ENCODE data around the gene LBX2.
"Not testable (repeated sequence)": the region's sequence is repeated elsewhere in the genome, so short reads cannot be mapped to it uniquely, and the experiment has no call there.

The LBX2 gene

DNA sequence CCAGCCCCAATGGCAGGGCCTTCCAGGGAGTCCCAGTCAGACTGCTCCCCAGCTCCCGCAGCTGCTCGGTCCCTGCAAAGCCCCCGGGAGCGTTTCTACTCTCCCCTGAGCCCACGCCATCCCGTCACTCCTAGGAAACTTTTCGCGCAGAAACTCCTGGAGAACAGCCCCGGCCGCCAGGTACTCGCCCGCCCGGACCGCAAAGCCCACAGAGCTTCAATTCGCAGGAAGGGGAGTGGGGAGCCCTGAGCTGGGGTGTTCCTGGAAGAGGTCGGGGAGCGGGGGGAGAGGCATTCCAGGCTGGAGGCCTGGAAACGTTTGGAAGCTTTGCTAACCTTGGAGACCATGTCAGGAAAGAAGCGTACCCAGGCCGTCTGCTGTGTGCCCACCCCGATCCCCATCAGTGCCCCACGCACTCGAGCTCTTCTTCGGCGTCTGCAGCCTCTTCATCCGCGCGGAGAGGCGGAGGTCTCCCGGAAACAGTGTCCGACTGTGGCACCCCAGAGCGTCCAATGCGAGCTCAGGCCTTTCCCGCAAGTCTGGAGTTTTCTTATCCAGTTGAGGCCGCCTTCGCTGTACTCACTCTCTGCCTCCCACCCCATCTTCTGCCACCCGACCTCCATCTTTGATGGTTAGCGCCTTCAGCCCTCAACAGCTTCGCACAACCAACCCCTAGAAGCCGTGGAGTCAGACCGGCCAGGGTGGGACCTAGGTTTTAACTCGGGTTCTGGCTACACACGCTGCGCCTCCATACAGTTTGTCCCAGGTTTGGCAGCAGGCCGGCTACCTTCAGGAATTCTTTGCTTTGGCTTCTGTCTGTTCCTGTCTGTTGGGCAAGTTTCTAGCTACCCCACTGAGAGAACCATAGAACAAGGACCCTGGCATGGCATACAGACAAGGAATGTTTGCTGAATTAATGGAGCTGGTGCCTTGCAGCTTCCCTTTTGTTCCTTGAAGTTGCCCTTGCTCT, 4.4 kb upstream of the LBX2 start:
- no peak for DNase-seq (ENCODE audit: low read depth)

DNA sequence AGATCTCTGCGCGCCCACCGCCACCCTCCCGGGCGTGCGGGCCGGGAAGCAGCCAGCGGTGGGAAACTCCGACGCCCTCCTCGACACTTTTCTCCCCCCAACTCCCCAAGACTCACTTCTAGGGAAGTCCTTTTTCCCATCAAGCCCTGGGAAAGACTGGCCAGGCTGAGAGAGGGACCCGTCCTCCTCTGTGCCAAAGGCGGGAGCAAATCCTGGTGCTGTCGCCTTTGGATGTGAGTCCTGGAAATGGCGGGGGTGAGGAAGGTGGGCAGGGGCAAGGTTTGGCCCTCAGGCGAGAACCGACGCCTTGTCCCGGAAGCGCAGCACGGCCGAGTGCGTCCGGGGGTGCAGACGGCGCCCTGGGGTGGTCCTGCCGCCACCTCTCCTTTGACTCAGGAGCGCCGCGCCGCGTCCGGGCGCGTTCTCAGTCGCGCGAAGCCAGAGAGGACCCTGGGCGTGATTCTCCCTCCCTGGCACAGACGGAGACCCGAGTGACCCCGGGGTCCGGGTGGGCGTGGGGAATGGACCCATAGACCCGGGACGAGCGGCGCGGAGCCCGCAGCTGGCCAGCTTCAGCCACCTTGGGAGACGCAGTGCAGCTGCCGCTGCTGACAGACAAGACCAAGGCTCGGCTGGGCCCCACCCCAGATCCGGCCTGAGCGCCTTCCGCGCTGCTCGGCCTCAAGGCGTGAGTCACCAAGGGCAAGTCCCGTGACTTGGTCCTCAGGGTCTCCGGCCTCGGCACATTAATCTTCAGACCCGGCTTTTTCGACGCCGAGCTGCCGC, 3.5 kb upstream of the LBX2 start:
- no peak for DNase-seq (ENCODE audit: low read depth)

DNA sequence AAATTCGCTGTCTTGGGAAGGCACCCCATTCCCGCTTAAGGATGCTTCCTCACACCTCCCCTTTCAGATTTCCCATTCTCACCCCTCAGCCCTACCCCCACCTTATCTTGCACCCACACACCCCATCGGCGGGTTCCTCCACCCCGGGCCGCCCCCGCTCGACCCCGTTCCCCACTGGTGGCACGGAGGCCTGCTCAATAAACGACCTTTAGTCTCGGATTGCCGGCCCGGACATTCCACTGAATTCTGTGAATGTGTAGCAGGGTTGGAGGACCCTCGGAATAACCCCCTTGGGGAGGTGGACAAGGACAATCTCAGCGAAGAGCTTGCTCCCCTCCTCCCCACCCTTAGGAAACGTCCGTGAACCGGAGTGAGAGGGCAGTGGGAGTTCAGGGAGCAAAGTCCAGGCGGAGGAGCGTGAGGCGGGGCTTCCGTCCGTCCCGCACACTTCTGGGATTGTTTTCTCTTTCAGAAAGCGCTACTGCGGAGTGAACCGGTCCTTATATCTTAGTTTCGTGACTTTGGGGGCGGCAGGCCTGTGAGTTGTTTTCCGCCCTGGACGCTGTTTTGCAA, 2.8 kb upstream of the LBX2 start:
- DNase-seq (ENCODE audit: low read depth), result no peak

DNA sequence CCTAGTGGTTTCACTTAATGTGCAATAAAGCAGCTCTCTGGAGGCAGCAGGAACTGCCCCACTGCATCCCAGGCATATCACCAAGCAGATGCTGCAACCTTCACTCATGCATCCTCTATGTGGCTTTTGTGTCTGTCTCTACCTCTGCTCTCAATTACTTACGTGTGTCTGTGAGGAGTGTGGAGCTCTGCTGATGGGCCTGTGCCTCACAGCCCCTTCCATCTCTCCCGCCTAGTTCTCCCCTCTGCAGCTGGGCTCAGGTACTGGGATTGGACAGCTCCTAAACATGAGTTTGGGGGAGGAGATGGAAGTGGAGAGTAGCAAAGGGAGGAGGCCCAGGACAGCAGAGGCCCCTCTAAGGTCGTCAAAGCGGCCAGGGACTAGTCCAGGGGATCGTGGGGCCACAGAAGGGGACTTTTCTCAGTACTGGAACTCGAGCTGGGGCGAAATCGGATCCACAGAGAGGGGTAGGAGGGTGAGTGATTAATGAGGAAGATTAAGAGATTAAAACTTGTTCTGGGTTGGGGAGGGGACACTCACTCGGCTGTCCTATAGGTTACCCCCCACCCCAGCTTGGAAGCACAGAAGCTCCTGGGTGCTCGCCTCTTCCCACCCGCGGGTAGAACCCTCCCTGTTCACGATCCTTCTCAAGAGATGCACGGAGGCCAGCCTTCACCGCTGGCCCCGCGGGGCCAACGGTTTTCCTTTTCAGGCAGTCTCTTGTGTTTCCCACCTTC, 2.1 kb upstream of the LBX2 start:
- DNase-seq (ENCODE audit: low read depth), result no peak

DNA sequence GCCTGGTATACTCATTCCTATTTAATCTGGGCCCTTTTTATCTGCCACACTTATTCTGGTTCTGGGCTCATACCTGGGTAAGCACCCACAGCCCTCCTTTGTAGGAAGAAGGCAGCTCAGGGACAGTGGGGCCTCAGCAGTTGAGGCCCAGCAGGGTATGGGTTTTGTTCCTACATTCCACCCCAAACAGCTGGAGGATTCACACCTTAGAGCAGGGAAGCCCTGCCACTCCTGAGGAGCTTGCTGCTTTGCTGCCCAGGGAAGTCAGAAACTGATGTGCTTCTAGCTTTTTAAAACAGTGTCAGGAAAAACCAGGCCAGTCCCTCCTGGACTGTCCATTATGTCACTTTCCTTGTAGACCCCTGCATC, 1.2 kb upstream of the LBX2 start:
- DNase-seq (ENCODE audit: low read depth), result no peak

DNA sequence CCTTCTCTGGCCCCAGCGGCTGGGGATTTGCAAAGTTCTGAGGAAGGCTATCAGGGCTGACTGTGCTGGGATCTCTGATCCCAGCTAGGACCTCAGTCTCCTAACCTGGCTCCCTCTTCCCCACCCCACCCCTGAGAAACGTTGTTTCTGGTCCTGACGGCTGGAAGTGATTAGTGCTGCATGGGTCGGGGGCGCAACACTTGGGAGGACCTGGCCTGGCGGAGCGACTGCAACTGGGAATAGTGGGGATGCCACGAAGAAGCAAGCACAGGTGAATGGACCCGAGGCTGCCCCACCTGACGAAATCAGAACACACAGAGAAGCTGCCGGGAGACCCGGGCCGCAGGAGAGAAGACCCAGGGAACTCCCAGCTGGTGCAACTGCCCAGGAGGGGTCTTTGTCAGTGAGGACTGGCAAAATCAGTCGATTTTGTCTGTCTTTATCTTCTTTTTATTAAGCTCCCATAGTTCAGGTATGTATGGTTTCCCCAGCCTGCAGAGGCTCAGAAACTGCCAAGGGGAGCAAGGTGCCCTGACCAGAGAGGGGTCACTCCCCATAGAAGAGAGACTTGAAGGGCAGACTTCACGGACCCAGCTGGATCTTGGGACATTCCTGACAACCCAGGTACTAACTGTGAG, 656 bp upstream of the LBX2 start:
- DNase-seq (ENCODE audit: low read depth), result no peak

DNA sequence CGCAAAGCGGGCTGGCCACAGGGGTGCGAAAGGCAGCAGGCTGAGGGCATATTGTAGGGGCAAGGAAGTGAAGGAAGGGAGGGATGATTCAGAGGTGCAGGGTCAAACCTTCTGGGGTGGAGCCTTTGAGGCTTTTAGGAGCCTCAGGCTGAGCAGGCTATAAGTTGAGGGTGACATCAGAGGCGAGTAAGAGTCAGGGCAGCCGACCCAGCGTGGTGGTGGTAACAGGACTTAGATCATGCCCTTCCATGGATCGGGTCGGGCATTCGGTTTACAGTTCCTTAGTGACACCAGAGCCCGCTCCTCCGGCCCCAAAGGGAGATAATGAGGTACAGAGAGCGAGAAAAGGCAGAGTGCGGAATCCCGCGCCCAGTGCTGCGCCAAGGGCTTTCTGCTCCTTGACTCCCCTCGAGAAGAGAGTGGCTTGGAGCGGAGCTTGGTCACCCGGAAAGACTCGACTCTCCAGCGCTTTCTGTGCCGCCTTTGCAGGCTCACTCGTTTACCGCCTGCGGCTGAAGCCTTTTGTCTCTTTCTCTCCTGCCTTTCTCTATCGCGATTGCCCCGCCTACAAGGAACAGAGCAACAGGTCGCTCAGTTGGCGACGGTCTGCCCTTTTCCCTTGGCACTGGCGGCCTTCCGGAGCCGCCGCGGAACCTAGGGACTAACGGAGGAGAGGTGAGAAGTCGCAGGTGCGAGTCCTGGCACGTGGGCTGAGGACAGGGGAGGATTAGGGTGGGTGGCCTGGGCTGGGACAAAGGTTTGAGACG, 720 bp downstream of the LBX2 start:
- no peak for DNase-seq (ENCODE audit: low read depth)

DNA sequence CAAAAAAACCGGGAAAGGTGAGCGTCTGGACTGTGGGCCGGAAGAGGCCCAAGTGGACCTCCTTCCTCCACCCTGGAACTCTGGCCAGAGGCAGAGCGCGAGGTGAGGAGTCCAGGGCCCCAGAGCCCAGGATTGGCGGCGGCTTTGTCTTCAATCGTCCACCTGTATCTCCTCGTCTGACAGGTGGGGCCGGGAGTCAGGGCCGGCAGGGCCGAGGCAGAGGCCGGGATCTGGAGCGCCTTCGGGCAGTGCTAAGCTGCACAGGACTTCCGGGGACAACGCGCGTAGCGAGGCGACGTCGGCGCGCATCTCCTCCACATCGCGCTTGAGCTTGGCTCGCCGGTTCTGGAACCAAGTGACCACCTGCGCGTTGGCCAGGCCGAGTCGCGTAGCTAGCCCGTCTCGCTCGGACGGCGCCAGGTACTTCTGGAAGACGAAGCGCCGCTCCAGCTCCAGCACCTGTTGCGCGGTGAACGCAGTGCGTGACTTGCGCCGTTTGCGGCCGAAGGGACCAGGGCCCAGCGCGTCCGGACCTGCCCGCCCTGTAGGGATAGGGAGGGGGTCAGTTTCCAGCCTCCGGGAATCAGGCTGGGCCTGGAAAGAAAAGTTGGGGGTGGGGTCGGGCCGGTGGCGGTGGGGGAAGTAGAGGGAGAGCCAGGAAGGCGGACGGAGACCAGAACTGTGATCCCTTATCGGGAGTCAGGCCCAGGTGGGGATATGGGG, 1.5 kb downstream of the LBX2 start:
- DNase-seq (ENCODE audit: low read depth), result no peak

DNA sequence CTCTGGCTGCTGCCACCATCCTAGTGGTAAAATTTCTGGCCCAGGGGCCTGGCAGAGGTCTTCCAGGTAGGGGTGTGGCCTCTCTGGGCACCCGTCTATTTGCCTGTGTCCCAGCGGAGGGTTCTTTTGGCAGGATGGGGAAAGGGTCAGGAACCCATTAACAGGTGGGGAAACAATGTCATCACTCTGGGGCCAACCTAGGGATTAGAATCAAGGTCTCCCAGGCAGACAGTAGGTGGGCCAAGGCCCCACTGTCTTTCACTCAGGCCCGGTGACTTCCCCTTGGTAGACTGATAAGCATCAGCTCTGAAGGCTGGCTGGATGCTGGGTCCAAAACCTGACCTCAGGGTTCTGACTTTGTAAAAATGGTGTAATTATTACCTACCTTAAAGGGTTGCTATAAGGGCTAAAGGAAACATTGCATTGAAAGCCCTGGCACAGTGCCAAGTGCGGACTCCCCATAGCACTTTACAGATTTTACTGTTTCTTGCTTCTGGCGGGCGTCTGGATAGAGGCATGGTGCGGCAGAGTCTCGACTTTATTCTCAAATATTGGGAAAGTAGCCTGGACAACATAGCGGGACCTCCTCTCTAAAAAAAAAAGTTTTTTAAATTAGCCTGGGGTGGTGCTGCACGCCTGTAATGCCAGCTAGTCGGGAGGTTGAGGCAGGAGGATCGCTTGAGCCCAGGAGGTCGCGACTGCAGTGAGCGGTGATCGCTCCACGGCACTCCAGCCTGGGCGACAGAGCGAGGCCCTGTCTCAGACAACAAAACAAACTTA, 2.2 kb downstream of the LBX2 start:
- DNase-seq (ENCODE audit: low read depth), result no peak

DNA sequence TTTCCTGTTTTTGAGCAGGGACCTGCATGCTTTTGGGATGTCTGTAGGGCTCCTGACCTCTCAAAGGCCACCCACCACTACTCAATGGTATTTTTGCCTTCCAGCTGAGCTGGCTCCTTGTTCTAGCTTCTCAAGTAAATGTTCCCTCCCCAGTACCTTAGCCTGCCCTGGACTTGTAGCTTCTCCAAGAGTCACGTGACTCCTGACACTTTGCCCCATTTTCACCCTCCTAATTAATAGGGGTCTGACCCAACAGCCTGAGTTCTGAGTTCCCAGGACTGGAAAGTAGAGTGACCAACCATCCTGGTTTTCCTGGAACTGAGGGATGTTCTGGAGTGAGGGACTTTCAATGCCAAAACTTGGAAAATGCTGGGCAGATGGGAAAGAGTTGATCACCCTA, 4.0 kb downstream of the LBX2 start:
- no peak for DNase-seq (ENCODE audit: low read depth)

DNA sequence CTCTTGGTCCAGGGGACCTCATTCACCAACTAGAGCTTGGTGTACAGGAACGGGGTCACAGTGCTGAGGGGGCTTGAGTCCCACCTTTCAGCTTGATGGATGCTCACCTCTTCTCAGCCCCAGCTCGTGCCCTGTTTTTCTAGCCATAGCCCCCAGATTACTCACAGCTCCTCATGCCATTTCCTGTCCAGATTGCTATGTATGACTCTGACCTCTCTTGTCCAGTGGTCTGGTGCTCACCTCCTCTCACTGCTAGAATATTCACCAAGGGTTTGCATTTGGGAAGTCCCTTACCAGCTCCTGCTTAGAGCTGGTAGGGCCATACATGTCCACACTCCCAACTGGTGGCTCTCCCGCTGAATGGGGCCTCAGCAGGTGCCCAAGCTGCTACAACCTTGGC, 5.9 kb downstream of the LBX2 start:
- no peak for DNase-seq (ENCODE audit: low read depth)

DNA sequence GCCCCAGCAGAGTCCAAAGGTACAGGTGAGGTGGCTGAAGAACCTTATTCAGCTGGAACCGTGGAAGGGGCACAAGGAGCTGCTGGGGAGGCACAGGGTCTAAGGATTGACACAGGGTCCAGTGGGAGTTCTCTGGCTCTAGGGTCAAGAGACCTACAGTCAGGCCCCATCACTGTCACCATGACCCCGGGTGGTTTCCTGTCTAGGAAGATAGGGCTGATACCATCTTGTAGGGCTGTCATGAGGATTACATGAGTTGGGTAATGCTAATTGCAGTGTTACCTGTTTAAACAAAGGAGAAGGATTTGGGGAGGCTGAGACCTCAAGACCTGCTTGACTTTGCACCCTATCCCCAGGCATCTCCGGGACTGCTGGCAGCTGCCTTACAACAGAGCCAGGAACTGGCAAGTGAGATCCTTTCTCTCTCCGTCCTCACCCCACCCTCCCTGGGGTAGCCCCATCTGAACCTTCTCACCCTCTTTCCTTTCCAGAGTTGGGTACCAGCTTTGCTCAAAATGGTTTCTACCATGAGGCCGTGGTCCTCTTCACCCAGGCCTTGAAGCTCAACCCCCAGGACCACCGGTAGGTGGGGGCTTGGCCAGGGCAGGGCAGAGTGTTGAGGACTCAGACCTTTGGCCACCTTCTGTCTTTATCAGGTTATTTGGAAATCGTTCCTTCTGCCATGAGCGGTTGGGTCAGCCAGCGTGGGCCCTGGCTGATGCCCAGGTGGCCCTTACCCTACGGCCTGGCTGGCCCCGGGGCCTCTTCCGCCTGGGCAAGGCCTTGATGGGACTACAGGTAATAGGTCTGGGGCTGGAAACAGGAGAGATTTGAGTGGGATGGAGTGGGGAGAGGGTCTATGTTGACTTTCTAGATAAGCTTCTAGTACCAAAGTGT, 7.5 kb downstream of the LBX2 start:
- DNase-seq (ENCODE audit: low read depth), result no peak

DNA sequence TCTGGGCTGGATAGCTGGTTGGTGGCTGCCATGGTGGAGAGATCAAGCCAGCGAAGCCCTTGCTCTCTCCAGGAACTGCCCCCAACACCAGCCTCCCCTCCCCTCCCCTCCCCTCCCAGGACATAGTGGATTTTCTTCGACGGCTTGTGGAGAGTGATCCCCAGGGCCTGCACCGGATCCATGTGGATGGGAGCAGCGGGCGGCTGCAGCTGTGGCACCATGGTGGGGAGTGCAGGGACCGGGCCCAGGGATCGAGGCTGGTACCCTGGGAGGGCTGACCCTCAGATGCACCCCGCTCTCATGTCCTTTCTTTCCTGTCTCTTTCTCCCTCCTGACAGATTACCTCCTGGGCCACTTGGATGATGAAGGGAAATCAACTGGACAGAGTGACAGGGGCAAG, 9.5 kb downstream of the LBX2 start:
- DNase-seq (ENCODE audit: low read depth), result no peak

DNA sequence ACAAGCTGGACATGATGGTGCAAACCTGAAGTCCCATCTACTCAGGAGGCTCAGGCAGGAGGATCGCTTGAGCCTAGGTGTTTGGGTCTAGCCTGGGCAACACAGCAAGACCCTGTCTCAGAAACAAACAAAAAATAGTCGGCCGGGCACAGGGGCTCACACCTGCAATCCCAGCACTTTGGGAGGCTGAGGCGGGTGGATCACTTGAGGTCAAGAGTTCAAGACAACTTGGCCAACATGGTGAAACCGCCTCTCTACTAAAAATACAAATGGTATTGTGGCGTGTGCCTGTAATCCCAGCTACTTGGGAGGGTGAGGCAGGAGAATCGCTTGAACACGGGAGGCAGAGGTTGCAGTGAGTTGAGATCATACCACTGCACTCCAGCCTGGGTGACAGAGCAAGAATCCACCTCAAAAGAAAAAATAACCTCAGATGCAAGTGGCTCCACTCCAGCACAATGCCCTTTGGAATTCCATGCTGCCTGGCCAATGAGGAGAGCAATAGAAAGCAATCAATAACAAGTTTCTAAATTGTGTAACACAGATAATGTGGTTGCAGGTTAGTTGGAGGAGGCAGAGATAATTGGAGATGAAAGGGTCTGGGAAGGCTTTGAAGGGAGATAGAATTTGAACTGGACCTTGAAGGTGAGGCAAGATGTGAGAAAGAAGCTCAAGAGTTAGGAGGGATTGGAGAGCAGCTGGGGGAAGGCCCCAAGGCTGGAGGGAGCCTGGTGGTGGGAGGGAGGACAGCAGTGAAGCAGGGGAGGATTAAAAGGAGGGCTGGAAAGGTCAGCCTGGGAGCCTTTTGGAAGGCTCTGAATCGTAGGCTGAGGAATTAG, 10.5 kb downstream of the LBX2 start:
- DNase-seq (ENCODE audit: low read depth), result no peak

DNA sequence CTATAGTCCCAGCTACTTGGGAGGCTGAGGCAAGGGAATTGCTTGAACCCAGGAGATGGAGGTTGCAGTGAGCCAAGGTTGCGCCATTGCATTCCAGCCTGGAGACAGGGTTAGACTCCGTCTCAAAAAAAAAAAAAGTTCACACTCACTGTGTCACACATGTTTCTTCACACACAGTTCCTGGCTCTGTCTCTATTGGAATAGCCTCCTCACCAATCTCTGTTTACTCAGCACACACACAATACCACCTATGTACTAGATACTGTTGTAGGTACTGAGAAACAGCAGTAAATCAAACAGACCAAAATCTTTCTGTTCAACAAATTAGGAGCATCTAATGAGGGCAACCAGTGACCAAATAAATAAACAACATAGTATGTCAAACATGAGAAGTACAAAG, 13.3 kb downstream of the LBX2 start:
- no peak for DNase-seq (ENCODE audit: low read depth)

DNA sequence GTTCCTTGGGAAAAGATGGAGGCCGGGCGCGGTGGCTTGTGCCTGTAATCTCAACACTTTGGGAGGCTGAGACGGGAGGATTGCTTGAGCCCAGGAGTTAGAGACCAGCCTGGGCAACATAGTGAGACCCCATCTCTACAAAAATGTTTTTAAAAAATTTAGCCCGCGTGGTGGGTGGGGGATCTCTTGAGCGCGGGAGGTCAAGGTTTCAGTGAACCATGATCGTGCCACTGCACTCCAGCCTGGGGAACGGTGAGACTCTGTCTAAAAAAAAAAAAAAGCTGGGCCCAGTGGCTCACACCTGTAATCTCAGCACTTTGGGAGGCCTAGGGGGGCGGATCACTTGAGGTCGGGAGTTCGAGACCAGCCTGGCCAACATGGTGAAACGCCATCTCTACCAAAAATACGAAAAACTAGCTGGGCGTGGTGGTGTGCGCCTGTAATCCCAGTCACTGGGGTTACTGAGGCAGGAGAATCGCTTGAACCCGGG, 15.7 kb downstream of the LBX2 start:
- DNase-seq (ENCODE audit: low read depth), result not testable (repeated sequence)
